ENCODE results near the gene GAB1. TPM values are rescaled to one million over a fixed set of nuclear protein-coding genes. Genes with fewer than 3 reads are reported as not detected.

Gene GAB1
- total and polyA plus RNA-seq, 2 of the 13 experiments (the other 11 are each of a cell fraction or from before 2014, with no cell fraction given): 8.7 to 14.7 TPM

GRCh38 chr4:143313521-143313920, 23.2 kb upstream of the GAB1 start:
- intact Hi-C loops (cut with micrococcal nuclease; ENCODE audit: unreplicated experiment): no loop called here

More at GRCh38 chr4:143313521-143313920, 23.2 kb upstream of the GAB1 start:
- 0 out of 5 replicates have a peak, but pooled peaks cover 0 to 3% of the 10 kb centered on the region in 2 experiments for H3K27me3 ChIP-seq (ENCODE audit: control insufficient read depth in 1 of 2, insufficient read depth in 2 of 2, low read length in 2 of 2)
- ChIA-PET POLR2A (no interaction called here), CTCF (ENCODE audit: low intra/inter-chr PET ratio, low total read pairs) (no interaction called here)
- no peak overlapping the region for H3K9ac ChIP-seq (ENCODE audit: insufficient read depth, low read depth, low read length)
- H3K79me2 ChIP-seq (ENCODE audit: insufficient read depth, low read length): no peaks in the 10 kb centered on the region
- TF ChIP-seq BORCS8-MEF2B (CRISPR knock-in tag; IDR thresholded peaks at IDR 0.05) (no peak), ZBTB7A (CRISPR knock-in tag; IDR thresholded peaks at IDR 0.05) (no peak), ZNF232 (CRISPR knock-in tag; IDR thresholded peaks at IDR 0.05; ENCODE audit: borderline replicate concordance) (no peak), ZNF414 (CRISPR knock-in tag; IDR thresholded peaks at IDR 0.05) (no peak), ZNF503 (CRISPR knock-in tag; IDR thresholded peaks at IDR 0.05) (no peak), MTF1 (CRISPR knock-in tag; IDR thresholded peaks at IDR 0.05) (no peak)
- no peaks in the 10 kb centered on the region for H3K36me3 ChIP-seq (replicated peaks in 1 of 2; ENCODE audit: control insufficient read depth in 1 of 2, insufficient read depth in 2 of 2, low read length in 2 of 2)
- no peak overlapping the region for H2AFZ ChIP-seq (ENCODE audit: low read length)
- no peak overlapping the region for H3K27ac ChIP-seq (ENCODE audit: extremely low read length, insufficient read depth, low read length)
- FAIRE-seq (no peak), ATAC-seq (no peak), DNase-seq (ENCODE audit: low spot score) (no peak)
- WGBS (ENCODE audit: low lambda C conversion rate): 79% methylated on average over 1 of the region's 1 CpG
- in situ Hi-C loops (cut with HindIII; ENCODE audit: extremely low pct_ligation_motif_present, low pct_unique_long_range_greater_than_20kb): no loop called here
- no peak overlapping the region for H3K4me3 ChIP-seq (replicated peaks in 1 of 3; ENCODE audit: insufficient read depth in 1 of 3, low read depth in 2 of 3, low read length in 3 of 3)
- no peak overlapping the region for H3K4me2 ChIP-seq (ENCODE audit: low read depth, low read length)
- no peaks in the 10 kb centered on the region for H4K20me1 ChIP-seq (ENCODE audit: insufficient read depth, low read length)
- H3K4me1 ChIP-seq (ENCODE audit: insufficient read depth, low read length): no peaks in the 10 kb centered on the region
- H3K9me3 ChIP-seq (ENCODE audit: low read length): no peaks in the 10 kb centered on the region
- no TSS peak for BruUV-seq (replicated peaks)
